Anterior cingulate cortex (tissue), 58 donors: ENCODE data around the gene RAPGEF6.

ENCODE experiments used
- DNase-seq, 58 donors: peaks; one replicate each; lab custom pipeline; 2025; lab: John Stamatoyannopoulos, UW

The RAPGEF6 gene

GRCh38 chr5:131377346-131377745 is 257.7 kb downstream of the RAPGEF6 start:
- DNase-seq: no peak

GRCh38 chr5:131375351-131375750 is 259.7 kb downstream of the RAPGEF6 start:
- peak in 1 of 58 donors; percentile 9 for DNase-seq
